Measurements from ENCODE around the gene RBM4B. TPM values are rescaled to one million over a fixed set of nuclear protein-coding genes. Genes with fewer than 3 reads are reported as not detected.

The RBM4B gene
- total and polyA plus RNA-seq, 2 of the 13 experiments (the other 11 are each of a cell fraction or from before 2014, with no cell fraction given): 25.8 to 32.4 TPM

DNA sequence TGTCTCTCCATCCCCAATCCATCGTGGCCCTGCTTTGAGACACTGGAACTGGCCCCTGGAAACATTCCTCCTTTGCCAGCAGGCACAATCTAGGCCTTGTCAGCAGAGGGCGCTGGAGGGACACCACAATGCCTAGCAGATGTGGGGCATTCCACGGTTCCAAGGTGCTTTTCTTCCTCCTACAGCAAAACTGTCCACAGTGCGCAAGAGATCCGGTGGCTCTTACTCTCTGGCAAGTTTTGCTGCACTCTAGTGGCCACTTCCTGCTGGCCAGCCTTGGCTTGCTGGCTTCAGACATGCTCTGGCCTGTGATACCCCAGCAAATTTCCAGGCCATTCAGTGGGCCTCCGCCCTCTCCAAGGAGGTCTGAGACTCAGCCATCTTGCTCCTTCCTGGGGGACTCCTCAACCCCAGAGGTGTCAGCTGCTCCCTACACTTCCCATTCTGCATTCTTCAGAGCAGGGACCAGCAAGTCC lies 17.1 kb upstream of the RBM4B start (continued):
- TF ChIP-seq, protein P1, sequence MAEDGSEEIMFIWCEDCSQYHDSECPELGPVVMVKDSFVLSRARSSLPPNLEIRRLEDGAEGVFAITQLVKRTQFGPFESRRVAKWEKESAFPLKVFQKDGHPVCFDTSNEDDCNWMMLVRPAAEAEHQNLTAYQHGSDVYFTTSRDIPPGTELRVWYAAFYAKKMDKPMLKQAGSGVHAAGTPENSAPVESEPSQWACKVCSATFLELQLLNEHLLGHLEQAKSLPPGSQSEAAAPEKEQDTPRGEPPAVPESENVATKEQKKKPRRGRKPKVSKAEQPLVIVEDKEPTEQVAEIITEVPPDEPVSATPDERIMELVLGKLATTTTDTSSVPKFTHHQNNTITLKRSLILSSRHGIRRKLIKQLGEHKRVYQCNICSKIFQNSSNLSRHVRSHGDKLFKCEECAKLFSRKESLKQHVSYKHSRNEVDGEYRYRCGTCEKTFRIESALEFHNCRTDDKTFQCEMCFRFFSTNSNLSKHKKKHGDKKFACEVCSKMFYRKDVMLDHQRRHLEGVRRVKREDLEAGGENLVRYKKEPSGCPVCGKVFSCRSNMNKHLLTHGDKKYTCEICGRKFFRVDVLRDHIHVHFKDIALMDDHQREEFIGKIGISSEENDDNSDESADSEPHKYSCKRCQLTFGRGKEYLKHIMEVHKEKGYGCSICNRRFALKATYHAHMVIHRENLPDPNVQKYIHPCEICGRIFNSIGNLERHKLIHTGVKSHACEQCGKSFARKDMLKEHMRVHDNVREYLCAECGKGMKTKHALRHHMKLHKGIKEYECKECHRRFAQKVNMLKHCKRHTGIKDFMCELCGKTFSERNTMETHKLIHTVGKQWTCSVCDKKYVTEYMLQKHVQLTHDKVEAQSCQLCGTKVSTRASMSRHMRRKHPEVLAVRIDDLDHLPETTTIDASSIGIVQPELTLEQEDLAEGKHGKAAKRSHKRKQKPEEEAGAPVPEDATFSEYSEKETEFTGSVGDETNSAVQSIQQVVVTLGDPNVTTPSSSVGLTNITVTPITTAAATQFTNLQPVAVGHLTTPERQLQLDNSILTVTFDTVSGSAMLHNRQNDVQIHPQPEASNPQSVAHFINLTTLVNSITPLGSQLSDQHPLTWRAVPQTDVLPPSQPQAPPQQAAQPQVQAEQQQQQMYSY (CRISPR knock-in tag; IDR thresholded peaks at IDR 0.05): no peak
- no peak for TF ChIP-seq JUND (CRISPR knock-in tag; IDR thresholded peaks at IDR 0.05)
- TF ChIP-seq ZMYM3 (CRISPR knock-in tag; IDR thresholded peaks at IDR 0.05): no peak
- no peak for TF ChIP-seq DMTF1 (CRISPR knock-in tag; IDR thresholded peaks at IDR 0.05)
- TF ChIP-seq IKZF5 (CRISPR knock-in tag; IDR thresholded peaks at IDR 0.05): peak; percentile 73
- TF ChIP-seq KDM1A (CRISPR knock-in tag; IDR thresholded peaks at IDR 0.05): no peak
- TF ChIP-seq POLR2AphosphoS2 (IDR thresholded peaks at IDR 0.05; ENCODE audit: low read depth, low read length): no peak
- TF ChIP-seq ZNF766 (CRISPR knock-in tag; IDR thresholded peaks at IDR 0.05; ENCODE audit: borderline replicate concordance): 0 out of 2 replicates have a peak, but pooled peaks have one; percentile 48
- TF ChIP-seq ONECUT2 (CRISPR knock-in tag; IDR thresholded peaks at IDR 0.05): no peak
- no peak for TF ChIP-seq ZKSCAN1 (IDR thresholded peaks at IDR 0.05; ENCODE audit: low read length)
- TF ChIP-seq, protein P2, sequence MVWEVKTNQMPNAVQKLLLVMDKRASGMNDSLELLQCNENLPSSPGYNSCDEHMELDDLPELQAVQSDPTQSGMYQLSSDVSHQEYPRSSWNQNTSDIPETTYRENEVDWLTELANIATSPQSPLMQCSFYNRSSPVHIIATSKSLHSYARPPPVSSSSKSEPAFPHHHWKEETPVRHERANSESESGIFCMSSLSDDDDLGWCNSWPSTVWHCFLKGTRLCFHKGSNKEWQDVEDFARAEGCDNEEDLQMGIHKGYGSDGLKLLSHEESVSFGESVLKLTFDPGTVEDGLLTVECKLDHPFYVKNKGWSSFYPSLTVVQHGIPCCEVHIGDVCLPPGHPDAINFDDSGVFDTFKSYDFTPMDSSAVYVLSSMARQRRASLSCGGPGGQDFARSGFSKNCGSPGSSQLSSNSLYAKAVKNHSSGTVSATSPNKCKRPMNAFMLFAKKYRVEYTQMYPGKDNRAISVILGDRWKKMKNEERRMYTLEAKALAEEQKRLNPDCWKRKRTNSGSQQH (CRISPR knock-in tag; IDR thresholded peaks at IDR 0.05; ENCODE audit: low read depth): no peak
- TF ChIP-seq ZNF510 (CRISPR knock-in tag; IDR thresholded peaks at IDR 0.05; ENCODE audit: low read depth): 0 out of 2 replicates have a peak, but pooled peaks have one; percentile 51
- TF ChIP-seq, protein P3, sequence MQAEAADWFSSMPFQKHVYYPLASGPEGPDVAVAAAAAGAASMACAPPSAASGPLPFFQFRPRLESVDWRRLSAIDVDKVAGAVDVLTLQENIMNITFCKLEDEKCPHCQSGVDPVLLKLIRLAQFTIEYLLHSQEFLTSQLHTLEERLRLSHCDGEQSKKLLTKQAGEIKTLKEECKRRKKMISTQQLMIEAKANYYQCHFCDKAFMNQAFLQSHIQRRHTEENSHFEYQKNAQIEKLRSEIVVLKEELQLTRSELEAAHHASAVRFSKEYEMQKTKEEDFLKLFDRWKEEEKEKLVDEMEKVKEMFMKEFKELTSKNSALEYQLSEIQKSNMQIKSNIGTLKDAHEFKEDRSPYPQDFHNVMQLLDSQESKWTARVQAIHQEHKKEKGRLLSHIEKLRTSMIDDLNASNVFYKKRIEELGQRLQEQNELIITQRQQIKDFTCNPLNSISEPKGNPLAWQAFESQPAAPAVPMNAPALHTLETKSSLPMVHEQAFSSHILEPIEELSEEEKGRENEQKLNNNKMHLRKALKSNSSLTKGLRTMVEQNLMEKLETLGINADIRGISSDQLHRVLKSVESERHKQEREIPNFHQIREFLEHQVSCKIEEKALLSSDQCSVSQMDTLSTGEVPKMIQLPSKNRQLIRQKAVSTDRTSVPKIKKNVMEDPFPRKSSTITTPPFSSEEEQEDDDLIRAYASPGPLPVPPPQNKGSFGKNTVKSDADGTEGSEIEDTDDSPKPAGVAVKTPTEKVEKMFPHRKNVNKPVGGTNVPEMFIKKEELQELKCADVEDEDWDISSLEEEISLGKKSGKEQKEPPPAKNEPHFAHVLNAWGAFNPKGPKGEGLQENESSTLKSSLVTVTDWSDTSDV (CRISPR knock-in tag; IDR thresholded peaks at IDR 0.05): no peak
- TF ChIP-seq ZBTB21 (CRISPR knock-in tag; IDR thresholded peaks at IDR 0.05): no peak
- TF ChIP-seq KAT7 (CRISPR knock-in tag; IDR thresholded peaks at IDR 0.05; ENCODE audit: borderline replicate concordance): no peak
- no peak for TF ChIP-seq ZNF235 (CRISPR knock-in tag; IDR thresholded peaks at IDR 0.05; ENCODE audit: borderline replicate concordance)

Data from HepG2 (cell line).